ENCODE results near the gene CBR1. TPM values are rescaled to one million over a fixed set of nuclear protein-coding genes. Genes with fewer than 3 reads are reported as not detected.
A peak's percentile ranks its signal among the peaks of the same experiment; 100 is the strongest.
"Not testable (repeated sequence)": the region's sequence is repeated elsewhere in the genome, so short reads cannot be mapped to it uniquely, and the experiment has no call there.

Gene CBR1
- total RNA-seq, 1 donor from 2014 or later: 23.2 TPM

DNA sequence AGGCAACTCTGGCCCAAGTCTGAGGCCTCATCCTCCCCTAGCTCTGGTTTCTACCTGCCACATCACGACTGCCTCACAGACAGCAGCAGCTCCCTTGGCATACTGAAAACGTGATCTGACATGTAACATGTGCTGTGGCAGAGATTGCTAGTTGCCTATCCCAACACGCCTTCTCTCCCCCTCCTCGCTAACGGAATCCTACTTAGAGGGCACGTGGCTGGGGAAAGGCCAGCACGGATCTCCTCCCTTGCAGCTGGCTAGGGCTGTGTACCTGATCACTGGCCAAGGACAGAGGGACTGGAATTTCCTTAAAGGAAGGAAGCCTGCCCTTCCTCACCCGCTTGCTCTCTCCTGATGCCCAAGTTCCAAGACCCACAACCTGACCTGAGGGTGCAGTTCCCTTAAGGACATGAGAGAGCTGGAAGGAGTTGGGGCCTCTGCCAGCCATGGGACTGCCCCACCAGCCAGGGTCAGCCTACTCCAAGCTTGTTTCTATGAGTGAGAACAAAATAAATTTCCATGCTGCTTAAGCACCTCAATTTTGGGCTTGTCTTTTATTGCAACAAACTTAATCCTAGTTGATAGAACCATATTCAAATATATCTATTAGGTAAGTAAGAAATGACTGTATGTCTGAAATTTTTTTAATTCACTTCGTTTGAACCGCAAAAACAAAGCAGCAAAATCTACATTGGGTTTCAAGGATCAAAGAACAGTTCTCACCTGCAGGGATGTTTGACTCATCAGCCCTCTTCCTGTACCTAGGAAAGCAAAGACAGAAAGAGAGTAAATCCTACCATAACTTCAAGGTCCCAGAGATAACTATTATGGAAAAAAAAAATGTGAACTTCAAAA is 16.7 kb upstream of the CBR1 start:
- no peak for DNase-seq

DNA sequence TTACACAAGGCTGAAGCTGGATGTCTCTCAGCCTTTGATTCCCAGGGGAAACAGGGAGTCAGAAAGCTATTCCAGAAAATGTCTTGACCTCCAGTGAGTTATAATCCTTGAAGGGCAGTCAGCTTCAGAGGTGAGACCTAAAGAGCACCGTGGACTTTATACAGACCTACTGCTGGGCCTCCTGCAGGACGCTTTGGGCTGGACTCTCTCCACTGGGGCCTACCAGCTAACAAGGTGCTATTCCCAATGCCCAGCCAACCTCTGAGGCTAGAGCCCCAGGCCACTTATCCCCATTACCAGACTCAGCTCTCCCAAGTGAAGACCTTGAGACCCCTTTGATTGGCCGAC is 16.1 kb upstream of the CBR1 start:
- no peak for DNase-seq

DNA sequence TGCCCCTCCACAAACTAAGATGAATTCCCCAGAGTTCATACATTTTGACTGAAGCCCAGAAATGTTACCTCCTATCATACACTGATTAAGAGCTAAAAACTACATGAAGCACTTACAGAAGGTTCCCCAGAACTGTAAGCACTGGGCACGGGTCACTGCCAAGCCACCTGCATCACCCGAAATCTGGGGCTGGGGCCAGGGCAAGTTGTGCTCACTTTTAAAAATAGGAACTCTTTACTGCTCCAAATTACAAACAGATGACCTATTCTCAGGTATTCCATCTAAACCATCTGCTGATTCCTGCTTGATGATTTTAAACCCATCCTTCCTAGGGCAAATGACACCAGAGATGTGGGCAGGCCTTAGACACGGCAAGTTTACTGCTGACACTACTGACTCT is 14.3 kb upstream of the CBR1 start:
- DNase-seq: no peak

DNA sequence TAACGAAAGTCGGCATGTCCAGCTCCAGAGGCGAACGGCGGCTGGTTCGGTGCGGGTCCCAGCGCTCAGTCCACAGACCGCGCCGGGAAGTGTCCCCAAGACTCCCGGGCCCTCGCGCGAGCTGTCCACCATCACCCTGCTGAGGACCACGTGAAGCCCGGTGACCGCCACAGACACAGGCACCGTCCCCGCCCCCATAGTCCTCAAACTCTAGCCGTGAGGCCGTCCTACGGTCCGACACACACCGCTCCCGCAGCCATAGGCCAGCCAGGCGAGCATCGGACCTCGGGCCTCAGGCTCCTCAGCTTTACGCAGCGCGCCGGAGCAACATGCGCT is 10.0 kb upstream of the CBR1 start:
- no peak for DNase-seq

DNA sequence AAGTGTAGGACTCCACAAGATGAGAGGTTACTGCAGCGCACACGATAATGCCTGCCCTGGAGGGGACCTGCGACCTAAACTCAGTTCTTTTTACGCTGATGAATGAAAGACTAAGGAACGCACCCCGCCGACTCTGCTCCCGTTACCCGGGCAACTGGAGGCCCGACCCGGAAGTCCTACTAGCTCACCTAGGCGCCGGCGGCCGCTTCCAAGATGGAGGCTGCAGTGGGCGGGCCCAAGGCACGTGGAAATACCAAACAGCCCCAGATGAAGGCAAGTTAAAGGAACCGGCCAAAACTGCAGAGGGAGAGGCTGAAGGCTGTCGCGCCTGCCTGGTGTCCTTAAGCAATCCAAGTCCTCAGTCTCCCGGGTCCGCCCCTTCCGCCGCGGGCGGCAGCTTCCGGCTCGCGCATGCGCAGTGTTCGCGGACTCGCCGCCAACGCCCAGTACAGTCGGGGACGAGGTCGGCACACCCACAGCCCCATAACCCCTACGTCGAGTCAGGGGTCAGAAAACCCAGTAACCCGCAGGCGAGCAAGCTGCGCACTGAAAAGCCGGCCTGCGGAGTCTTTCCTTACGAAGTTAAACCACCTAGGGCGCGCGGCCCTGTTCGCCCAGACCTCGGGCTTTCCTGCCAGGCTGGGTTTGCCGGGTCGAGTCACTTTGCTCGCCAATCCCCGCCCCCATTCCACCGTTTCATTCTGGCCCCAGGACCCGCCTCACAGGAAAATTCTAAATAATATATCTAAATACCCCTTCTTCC is 9.5 kb upstream of the CBR1 start, which contains the start of gene SETD4:
SETD4 (minus strand) TSS at position 368 of the 763 bp plus-strand sequence. CDS start 1,638 bp downstream, outside the sequence.
- peak; percentile 90 for DNase-seq

DNA sequence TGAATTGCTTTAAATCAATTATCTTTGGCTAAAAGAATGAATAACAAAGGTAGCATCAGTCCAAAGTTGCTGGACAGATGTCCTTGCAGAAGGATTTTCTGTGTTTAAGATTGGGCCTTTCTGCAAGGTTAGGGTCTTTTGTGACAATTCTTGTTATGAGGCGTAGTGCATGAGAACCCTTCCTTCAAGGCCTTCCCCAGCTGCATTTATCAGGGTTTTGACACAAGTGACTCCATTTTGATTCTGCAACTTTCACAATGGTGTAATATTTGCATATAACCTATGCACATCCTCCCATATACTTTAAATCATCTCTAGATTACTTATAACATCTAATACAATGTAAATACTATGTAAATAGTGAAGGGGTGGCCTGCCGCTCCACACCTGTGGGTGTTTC is 8.4 kb upstream of the CBR1 start:
- DNase-seq: no peak

DNA sequence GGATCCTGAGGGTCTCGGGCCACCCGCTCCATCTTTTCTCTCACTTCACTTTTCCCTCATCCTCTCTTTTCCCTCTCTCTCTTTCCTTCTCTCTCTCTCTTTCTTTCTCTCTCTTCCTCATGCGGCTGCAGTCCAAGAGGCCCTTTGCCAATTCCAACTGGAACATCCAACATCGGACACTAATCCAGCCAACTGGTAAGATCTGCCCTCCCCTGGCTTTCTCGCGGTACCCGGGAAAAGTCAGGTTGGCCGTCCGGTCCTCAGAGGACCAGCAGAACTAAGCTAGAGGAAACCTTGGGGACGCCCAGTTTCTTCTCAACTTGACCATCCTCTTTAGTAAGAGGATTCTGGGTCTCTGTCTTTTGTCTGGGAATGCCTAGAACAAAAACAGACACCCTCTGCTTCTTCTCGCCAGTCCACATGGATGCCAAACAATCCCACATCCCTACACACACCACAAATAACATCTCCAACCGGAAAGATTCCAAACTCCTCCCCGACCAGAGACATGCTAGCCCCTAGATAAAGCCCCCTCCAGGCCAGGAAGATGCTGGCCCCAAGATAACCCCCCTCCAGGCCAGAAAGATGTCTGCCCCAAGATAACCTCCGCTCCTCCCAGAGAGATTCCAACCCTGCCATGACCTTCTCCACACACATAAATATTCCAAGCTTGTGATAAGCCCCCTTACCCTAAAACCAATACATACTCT is 6.3 kb upstream of the CBR1 start:
- DNase-seq: no peak

DNA sequence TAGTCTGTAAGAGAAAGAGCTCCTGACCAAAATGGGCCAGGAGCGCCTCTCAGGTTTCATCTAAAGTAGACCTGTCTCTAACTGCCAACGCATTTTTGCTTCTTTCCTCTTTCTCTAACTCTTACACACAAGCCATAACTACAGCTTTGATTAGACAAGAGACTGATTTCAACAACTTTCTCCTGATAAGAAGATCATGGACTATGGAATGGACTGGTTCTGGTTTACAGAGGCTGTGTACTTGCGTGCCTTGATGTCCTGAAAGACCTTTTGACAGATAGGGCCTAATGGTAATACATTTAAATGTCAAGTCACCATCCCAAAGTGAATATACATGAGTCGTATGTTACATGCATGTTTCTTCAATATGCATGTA is 5.8 kb upstream of the CBR1 start:
- no peak for DNase-seq

DNA sequence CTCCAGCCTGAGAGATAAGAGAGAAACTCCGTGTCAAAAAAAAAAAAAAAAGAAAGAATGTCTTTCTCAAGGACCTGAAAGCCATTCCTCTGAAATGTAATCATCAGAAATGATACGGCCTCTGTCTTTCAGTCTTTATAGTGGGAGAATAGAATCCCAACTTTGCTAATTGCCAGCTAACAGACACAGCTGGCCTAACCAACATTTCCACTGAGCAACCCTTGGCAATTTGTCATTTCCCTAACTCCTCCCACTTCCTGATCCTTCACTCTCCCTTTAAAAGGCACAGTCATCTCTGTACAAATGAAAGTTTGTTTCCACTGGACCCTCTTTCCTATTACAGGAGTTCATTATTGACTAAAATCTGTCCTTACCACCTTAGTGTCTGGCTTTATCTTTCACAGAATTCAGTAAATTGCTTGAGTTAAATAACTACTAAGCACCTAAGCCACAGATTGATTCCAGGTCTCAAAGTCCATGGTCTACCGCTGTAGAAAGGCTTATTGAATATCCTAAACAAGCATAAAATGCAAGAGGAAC is 4.3 kb upstream of the CBR1 start:
- no peak for DNase-seq

DNA sequence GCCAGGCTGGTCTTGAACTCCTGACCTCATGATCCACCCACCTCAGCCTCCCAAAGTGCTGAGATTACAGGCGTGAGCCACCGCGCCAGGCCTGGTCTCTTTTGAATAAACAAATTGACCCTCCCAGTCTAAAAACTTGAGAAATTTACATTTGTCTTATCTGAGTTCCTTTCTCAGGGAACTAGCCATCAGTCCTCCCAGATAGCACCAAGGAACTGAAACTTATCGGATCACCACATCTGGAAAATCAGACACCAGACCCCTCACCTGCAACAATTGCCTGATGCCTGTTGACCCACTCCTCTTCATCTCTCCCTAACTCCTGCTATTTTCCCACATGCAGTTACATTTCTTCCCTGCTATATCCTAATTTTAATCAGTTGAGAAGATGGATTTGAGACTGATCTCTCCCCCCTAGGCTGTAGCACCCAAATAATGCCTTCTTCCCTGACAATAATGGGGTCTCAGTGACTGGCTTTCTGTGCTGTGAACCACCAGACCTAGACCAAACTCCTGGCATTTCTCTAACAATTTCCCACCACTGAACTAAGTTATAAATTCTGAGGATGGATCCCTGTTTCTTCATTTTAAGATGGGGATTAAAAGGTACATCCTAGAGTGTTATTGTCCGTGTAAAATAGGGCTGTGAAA is 951 bp upstream of the CBR1 start:
- DNase-seq: no peak

DNA sequence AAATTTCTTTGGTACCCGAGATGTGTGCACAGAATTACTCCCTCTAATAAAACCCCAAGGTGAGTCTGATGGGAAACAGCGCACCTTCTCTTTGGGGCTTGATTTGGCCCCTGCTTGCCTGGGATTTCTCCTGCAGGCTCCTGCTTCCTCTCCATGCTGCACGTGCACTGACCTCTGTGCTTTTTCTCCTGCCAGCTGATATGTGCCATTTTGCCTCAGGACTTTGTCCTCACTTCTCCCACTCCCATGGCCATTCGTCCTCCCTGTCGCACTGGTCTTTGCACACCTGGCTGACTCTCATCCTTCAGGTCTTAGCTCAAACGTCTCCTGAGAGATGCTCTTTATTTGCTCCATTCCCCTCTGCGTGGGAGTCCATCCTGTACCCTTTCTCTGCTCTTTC is 1.2 kb downstream of the CBR1 start:
- DNase-seq: no peak

DNA sequence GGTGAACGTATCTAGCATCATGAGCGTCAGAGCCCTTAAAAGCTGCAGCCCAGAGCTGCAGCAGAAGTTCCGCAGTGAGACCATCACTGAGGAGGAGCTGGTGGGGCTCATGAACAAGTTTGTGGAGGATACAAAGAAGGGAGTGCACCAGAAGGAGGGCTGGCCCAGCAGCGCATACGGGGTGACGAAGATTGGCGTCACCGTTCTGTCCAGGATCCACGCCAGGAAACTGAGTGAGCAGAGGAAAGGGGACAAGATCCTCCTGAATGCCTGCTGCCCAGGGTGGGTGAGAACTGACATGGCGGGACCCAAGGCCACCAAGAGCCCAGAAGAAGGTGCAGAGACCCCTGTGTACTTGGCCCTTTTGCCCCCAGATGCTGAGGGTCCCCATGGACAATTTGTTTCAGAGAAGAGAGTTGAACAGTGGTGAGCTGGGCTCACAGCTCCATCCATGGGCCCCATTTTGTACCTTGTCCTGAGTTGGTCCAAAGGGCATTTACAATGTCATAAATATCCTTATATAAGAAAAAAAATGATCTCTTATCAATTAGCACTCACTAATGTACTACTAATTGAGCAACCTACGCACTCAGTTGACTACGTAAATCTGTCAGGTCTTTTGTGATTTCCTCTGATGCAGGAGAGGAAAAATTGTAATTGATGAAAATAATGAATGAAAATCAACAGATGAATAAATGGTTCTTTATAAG is 2.8 kb downstream of the CBR1 start:
- no peak for DNase-seq

DNA sequence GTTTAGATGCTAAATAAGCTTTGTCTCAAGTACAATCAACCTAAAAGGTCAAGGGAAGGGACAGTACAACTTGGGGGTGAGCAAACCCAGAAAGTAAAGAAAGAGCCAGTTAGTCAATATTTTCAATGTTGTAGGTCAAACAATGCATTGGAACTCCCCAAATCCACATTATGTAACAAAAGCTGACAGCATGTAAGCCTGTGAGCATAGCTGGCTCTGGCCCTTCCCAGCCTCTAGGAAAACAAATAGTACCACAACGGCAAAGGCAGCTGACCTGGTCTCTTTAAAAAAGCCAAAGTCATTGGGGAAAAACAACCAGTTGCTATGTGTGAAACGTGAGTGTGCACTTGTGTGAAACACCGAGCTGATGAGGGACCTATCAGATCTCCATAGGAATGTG is 3.4 kb downstream of the CBR1 start:
- no peak for DNase-seq

DNA sequence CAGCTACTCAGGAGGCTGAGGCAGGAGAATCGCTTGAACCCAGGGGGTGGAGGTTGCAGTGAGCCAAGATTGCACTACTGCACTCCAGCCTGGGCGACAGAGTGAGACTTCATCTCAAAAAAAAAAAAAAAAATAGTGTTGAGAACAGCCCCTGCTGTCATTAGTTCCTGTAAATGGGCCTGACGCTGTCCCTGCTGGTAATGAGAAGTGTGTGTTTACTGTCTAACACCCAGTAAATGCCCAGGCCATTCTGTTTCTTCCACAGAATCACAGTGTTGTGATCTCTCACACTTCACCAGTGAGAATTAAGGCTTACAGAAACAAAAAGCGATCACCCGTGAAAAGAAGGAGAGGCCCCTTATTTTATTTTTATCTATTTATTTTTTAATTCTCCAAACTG is 4.1 kb downstream of the CBR1 start:
- DNase-seq: not testable (repeated sequence)

DNA sequence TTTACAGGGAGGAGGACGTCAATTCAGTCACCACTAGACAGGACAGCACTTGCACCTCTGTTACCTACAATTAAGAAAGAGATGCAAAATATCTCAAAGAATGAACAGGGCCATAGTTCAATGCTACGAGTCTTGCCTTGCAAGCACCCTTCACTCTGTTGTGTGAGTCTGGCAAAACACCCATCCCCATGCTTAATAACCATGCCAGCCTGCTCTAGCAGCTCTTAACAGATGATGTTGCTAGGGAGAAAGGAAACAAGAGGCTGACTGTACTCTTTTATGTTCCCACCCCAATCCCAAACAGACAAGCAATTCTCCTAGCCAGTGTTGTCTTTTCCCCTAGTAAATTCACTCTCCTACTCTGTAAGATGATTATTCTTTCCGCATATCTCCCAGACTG is 5.3 kb downstream of the CBR1 start:
- DNase-seq: peak; percentile 33

DNA sequence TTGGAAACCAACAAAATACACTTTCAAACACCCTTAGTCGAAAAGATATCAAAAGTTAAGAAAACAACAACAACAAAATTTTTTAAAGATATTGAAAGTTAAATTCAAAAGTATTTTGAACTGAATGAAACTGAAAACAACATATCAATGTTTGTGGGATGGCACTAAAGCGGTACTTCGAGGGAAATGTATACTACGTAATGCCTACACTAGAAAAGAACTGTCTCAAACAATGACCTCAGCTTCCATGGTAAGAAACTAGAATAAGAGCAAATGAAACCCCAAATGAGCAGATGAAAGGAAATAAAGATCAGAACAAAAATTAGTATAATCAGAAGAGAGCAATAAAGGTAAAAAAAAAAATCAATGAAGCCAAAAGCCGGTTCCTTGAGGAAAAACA is 6.1 kb downstream of the CBR1 start:
- DNase-seq: no peak

DNA sequence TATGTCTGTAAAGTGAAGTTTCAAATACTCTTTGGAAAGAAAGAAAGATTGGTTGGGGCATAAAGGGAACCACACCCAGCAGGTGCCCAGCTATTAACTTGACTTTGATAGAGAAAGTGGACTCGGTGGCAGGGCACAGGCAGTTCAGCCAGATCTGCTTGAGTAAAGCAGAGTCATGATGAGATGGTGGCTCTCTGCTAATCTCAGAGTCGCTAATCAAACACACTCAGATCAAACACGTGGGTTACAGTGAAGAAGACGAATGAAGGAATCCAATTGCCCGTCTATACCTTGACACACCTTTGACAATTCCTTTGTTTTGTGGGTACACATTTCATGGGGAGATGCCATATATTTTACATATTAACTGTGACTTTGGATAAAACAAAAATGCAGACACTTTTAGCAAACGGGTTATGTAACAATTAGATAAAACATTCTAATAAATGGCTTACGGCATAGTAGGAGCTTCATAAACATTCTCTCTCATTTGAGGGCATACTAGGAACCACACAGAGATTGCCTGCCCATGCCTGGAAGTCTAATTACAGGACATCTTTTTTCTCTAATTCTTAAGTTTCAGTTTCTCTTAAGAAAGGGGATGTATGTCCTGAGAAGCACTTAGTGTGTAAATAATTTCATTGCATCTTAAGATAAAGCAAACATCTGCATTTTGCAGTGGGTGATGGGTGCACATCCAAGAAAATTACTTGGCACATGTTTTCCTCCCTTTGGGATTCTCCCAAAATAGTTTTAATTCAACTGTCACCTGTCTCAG is 7.2 kb downstream of the CBR1 start:
- no peak for DNase-seq

DNA sequence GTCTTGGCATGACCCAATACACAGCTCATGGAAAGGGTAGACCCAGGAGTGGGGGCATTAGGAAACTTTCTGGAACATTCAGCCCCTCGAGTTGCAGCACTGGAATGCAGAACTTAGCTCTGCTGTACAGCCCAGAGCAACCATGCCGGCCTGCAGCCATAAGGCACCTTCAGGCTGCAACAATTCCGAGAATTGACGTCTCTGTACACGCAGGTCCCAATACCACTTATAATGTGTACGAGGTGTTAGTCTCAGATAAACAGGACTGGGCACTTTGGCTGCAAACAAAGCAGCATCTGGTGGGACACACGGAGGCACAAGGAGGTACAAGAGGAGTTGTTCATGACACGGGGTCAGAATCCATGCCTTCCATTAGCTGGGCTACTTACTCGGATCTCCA is 7.9 kb downstream of the CBR1 start:
- no peak for DNase-seq

DNA sequence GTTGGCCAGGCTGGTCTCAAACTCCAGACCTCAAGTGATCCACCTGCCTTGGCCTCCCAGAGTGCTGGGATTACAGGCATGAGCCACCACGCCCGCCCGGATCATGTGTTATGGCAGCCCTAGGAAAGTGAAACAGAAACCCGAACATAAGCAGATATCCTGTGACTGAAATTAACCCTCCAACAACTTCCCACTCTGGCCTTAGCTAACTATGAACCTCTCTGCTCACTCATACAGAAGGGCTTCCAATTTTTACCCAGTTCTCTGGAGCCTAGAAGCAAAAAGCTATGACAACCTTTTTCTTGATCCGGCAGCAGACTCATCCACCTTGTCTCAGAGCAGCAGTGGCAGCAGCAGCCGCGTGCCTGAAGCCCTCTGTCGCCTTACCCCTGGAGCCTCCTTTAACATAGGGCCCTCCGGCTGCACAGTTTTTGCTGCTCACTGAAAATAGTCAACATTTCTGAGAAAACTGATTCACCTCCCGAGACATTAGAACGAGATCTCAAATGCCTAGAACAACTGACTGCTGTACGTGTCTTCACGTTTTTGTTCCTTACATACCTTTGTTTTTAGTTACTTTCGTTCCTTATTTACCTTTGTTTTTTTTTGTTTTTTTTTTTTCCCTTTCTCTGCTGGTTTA is 9.3 kb downstream of the CBR1 start:
- DNase-seq: no peak

DNA sequence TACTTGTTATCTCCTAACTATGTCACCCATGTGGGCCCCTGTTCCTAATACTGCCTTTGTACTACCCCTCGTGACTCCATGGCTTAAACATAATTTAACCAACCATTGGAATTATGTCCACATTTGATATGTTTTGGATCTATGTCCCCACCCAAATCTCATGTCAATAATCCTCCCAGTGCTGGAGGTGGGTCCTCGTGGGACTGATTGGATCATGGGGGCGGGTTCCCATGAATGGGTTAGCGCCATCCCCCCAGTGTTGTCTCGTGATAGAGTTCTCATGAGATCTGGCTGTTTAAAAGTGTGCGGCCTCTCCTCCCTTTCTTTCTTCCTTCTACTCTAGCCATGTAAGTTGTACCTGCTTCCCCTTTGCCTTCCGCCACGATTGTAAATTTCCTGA is 9.8 kb downstream of the CBR1 start:
- DNase-seq: no peak

DNA sequence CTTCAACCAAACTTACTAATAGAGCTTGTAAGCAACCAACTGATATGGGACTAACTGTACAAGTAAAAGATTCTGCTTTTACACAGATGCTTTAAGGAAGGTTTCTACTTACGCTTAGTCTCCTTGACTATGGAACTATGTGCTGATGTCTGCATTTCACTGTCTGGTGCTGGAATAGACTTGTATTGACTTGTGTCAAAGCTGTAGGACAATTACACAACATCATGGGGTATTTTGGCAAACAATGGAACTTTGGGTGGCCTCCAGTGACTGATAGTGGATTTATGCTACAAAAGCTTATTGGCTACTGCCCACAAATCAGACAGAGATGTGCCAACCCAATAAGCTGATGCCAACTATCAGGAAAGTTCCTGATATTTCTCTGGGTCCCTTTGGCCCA is 10.6 kb downstream of the CBR1 start:
- no peak for DNase-seq
